Common myeloid progenitor, CD34-positive (primary cell): ENCODE results near the gene SH2D3C.

ENCODE experiments used
- CTCF ChIA-PET: fragments of 350-600 bp; sonication (Branson Sonifier 250); formaldehyde crosslinking; loops from one replicate; lab custom pipeline; 2021; ENCODE audit warnings: antibody characterized with exemption; lab: Charles Lee
- POLR2A ChIA-PET: fragments of 350-600 bp; sonication (Branson Sonifier 250); formaldehyde crosslinking; loops from one replicate; lab custom pipeline; 2021; ENCODE audit warnings: antibody characterized with exemption; lab: Charles Lee
- DNase-seq, 3 donors: peaks; one replicate each; pipeline versions ENCODE4 v3.0.0 to v3.0.0-alpha.2; 2013
- H3K27ac ChIP-seq, 2 experiments: 1 replicate in 1 of 2; 2 replicates in 1 of 2; pipeline ENCODE4 v1.7.0; 2013; ENCODE audit warnings: inconsistent platforms in 2 of 2, low read length in 2 of 2, mild to moderate bottlenecking in 2 of 2, low read depth in 1 of 2, moderate library complexity in 1 of 2; ENCODE audit not compliant: severe bottlenecking in 2 of 2, insufficient read depth in 1 of 2, poor library complexity in 1 of 2
- H3K27me3 ChIP-seq, 5 experiments: replicated peaks in 2 of 5; 1 replicate in 3 of 5; 2 replicates in 2 of 5; pipeline versions ENCODE4 v1.6.1 to v1.7.0; 2013; ENCODE audit warnings: low read length in 4 of 5, mild to moderate bottlenecking in 2 of 5, moderate library complexity in 2 of 5, inconsistent platforms in 1 of 5; ENCODE audit not compliant: insufficient read depth in 5 of 5, control insufficient read depth in 4 of 5
- H3K36me3 ChIP-seq, 4 experiments: 1 replicate in 2 of 4; 2 replicates in 2 of 4; pipeline versions ENCODE4 v1.6.1 to v1.7.0; 2013; ENCODE audit warnings: low read length in 3 of 4, control low read depth in 1 of 4, mild to moderate bottlenecking in 1 of 4; ENCODE audit not compliant: control insufficient read depth in 4 of 4, insufficient read depth in 4 of 4
- H3K4me1 ChIP-seq, 4 experiments: 1 replicate in 3 of 4; 2 replicates in 1 of 4; pipeline versions ENCODE4 v1.6.1 to v1.7.1; 2013; ENCODE audit warnings: low read length in 3 of 4, mild to moderate bottlenecking in 3 of 4, control low read depth in 1 of 4, inconsistent platforms in 1 of 4, moderate library complexity in 1 of 4; ENCODE audit not compliant: control insufficient read depth in 4 of 4, insufficient read depth in 4 of 4; ENCODE audit errors: control extremely low read depth in 1 of 4
- H3K4me3 ChIP-seq, 7 experiments: 1 replicate in 4 of 7; 2 replicates in 3 of 7; pipeline versions ENCODE4 v1.5.1 to v1.7.0; 2013; ENCODE audit warnings: mild to moderate bottlenecking in 7 of 7, low read length in 6 of 7, moderate library complexity in 6 of 7, inconsistent platforms in 2 of 7, low read depth in 2 of 7, control low read depth in 1 of 7; ENCODE audit not compliant: insufficient read depth in 4 of 7, control insufficient read depth in 1 of 7; ENCODE audit errors: extremely low read depth in 1 of 7
- H3K9me3 ChIP-seq, 5 experiments: 1 replicate in 4 of 5; 2 replicates in 1 of 5; pipeline versions ENCODE4 v1.6.1 to v1.7.1; 2013; ENCODE audit warnings: low read length in 4 of 5, mild to moderate bottlenecking in 2 of 5, inconsistent platforms in 1 of 5, low read depth in 1 of 5, moderate library complexity in 1 of 5; ENCODE audit not compliant: control insufficient read depth in 4 of 5, insufficient read depth in 2 of 5; ENCODE audit errors: control extremely low read depth in 1 of 5
- WGBS: methylation state at CpG from one replicate; pipeline ENCODE4 v1.1.5; 2013; ENCODE audit not compliant: insufficient coverage; 5-methylcytosine and 5-hydroxymethylcytosine counted together

SH2D3C gene

GRCh38 chr9:127812011-127812410 is 33.5 kb upstream of the SH2D3C start:
- Histone ChIP-seq H3K4me1 (peaks cover 0 to 3% (median 0%) of the 10 kb centered on the region in 4 experiments), H3K36me3 (peaks cover 6 to 91% (median 67%) of the 10 kb centered on the region in 4 experiments), H3K4me3 (no peak overlapping the region), H3K27me3 (no peaks in the 10 kb centered on the region), H3K9me3 (no peaks in the 10 kb centered on the region), H3K27ac (no peak overlapping the region)
- ChIA-PET POLR2A (interaction anchor here (0.6 kb wide), 1 partner anchor 290 kb away, joined by 3 read pairs; no protein-coding TSS in a partner anchor), CTCF (interaction anchor here (0.6 to 1.4 kb wide), 4 partner anchors 25 to 217 kb away, joined by 3 to 4 read pairs (median 4); no protein-coding TSS in a partner anchor)
- DNase-seq, result no peak
- 100% methylated on average over 3 of the region's 6 CpGs for WGBS

DNA sequence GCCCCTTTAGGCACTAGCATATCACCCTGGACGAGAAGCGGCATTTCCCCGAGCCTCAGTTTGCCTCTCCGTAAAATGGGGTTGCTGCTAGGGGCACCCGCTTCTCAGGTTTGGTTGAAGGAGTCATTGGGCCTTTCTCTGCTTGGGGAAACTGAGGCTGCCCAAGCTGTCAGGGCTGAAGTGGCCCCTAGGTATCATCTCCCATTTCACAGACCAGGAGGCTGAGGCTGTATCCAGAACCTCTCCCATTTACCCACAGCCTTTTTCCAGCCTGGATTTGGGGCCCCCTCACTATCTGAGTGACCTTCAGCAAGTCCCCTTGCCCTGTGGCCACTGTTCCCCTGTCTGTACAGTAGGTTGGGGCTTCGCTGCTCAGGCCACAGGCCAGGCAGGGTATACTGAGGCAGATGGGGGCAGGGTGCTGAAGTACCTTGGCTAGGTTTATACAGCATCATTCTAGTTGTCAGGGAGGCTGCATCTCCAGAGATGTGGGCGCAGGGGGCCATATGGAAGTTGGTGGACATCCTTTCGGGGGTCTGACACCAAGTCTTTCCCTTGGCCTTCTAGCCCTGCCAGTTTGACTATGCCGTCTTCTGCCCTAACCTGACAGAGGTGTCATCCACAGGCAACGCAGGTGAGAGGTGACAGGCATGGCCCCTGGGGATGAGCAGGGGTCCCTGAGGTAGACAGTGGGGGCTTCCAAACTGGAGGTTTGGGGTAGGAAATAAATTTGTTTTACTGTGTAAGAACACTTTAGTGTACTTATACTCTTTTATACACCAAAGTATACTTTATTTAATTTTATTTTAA is 32.1 kb upstream of the SH2D3C start:
- Histone ChIP-seq H3K27me3 (no peaks in the 10 kb centered on the region), H3K36me3 (peaks cover 10 to 89% (median 66%) of the 10 kb centered on the region in 4 experiments), H3K9me3 (no peaks in the 10 kb centered on the region), H3K4me3 (no peak overlapping the region), H3K27ac (no peak overlapping the region), H3K4me1 (peaks cover 0 to 3% (median 0%) of the 10 kb centered on the region in 4 experiments)
- 98% methylated on average over 7 of the region's 10 CpGs for WGBS
- POLR2A ChIA-PET, result no interaction called here
- DNase-seq, result no peak
- CTCF ChIA-PET, result interaction anchor here (1.1 to 2.3 kb wide), 2 partner anchors 16 to 17 kb away, joined by 3 to 5 read pairs; no protein-coding TSS in a partner anchor

GRCh38 chr9:127809540-127810377 is 31.3 kb upstream of the SH2D3C start:
- no peak for DNase-seq
- no peak overlapping the region for H3K27ac ChIP-seq
- peaks cover 0 to 5% (median 2%) of the 10 kb centered on the region in 4 experiments for H3K4me1 ChIP-seq
- no peaks in the 10 kb centered on the region for H3K9me3 ChIP-seq
- CTCF ChIA-PET, result interaction anchor here (1.0 to 2.3 kb wide), 7 partner anchors 15 to 111 kb away, joined by 3 to 5 read pairs (median 4); no protein-coding TSS in a partner anchor
- POLR2A ChIA-PET, result interaction anchor here (0.6 kb wide), 1 partner anchor 17 kb away, joined by 3 read pairs; no protein-coding TSS in a partner anchor
- H3K4me3 ChIP-seq, result no peak overlapping the region
- no peaks in the 10 kb centered on the region for H3K27me3 ChIP-seq
- H3K36me3 ChIP-seq, result peaks cover 10 to 81% (median 60%) of the 10 kb centered on the region in 4 experiments
- 89% methylated on average over 34 of the region's 57 CpGs for WGBS

DNA sequence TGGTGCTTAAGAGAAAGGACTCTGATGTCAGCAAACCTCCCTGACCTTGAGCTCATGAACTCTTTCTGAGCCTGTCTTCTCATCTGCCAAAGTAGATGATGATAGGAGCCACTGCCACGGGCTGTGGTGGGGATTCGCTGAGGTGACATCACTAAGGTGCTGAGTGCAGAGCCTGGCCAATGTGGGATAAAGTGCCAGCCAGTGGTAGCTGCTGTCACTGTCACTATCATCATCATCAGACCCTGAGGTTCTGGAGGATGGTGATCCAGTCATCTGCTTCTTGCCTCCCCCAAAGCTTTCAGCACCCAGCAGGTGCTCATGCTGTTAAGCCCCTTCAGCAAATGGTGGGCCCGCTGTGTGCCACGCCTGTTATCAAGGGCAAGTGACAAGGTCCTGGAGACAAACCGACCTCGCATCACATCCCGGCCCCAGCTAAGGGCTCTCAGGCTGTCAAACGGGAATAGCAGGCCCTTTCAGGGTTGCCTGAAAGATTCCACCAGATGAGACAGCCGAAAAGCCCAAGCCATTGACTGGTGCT is 30.6 kb upstream of the SH2D3C start:
- peaks cover 0 to 12% (median 8%) of the 10 kb centered on the region in 4 experiments for H3K4me1 ChIP-seq
- POLR2A ChIA-PET, result interaction anchor here (0.6 kb wide), 2 partner anchors 16 to 113 kb away, joined by 3 read pairs; no protein-coding TSS in a partner anchor
- no peaks in the 10 kb centered on the region for H3K27me3 ChIP-seq
- H3K9me3 ChIP-seq, result no peaks in the 10 kb centered on the region
- no peak for DNase-seq
- CTCF ChIA-PET, result interaction anchor here (1.0 to 2.3 kb wide), 7 partner anchors 16 to 112 kb away, joined by 3 to 5 read pairs (median 4); no protein-coding TSS in a partner anchor
- H3K27ac ChIP-seq, result no peak overlapping the region
- peaks cover 10 to 80% (median 61%) of the 10 kb centered on the region in 4 experiments for H3K36me3 ChIP-seq
- H3K4me3 ChIP-seq, result no peak overlapping the region
- WGBS, result 97% methylated on average over 9 of the region's 9 CpGs

DNA sequence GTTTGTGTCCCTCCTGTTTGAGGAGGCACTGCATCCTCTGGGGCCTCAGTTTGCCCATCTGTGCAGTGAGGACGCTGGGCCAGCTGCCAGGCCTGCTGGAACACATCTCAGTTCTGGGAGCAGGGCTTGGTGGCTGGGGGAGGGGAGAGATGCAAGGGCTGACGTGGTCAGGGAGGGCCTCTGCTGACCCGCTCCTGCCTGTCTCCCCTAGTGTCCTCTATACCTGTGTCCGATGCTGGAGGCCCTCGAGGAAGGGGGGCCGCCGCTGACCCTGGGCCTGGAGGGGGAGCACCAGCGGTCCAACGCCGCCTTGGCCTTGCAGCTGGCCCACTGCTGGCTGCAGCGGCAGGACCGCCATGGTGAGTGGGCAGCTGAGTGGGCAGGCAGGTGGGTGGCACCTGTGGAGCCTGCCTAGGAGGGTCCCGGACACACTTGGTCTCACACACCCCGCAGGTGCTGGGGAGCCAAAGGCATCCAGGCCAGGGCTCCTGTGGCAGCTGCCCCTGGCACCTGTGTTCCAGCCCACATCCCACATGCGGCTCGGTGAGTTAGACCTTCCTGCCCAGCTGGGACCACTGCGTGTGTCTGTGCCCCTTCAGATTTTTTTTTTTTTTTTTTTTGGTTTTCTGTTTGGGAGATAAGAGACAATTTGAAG is 30.0 kb upstream of the SH2D3C start:
- WGBS, result 97% methylated on average over 13 of the region's 17 CpGs
- no peak for DNase-seq
- Histone ChIP-seq H3K36me3 (peaks cover 10 to 74% (median 55%) of the 10 kb centered on the region in 4 experiments), H3K9me3 (no peaks in the 10 kb centered on the region), H3K27me3 (no peaks in the 10 kb centered on the region), H3K27ac (no peak overlapping the region), H3K4me3 (no peak overlapping the region), H3K4me1 (peaks cover 2 to 18% (median 14%) of the 10 kb centered on the region in 4 experiments)
- CTCF ChIA-PET, result interaction anchor here (0.6 to 2.3 kb wide), 7 partner anchors 16 to 112 kb away, joined by 3 to 5 read pairs (median 4); no protein-coding TSS in a partner anchor
- POLR2A ChIA-PET, result interaction anchor here (0.6 kb wide), 2 partner anchors 16 to 114 kb away, joined by 3 read pairs; no protein-coding TSS in a partner anchor

DNA sequence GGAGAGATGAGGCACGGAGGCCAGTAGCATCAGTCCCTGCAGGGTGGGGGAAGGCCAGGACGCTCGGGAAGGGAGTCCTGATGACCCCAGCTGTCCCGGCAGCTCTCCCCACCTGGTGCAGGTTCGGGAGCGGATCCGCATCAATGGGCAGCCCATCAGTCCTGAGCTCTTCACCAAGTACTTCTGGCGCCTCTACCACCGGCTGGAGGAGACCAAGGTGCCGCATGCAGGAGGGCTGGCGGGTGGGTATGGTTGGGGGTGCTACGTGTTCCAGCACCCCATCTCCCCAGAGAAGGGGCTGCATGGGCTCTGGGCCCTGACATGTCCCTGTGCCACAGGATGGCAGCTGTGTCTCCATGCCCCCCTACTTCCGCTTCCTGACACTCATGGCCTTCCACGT is 28.4 kb upstream of the SH2D3C start:
- Histone ChIP-seq H3K9me3 (no peaks in the 10 kb centered on the region), H3K27ac (no peak overlapping the region), H3K27me3 (no peaks in the 10 kb centered on the region), H3K4me3 (no peak overlapping the region), H3K4me1 (peaks cover 7 to 28% (median 24%) of the 10 kb centered on the region in 4 experiments), H3K36me3 (peaks cover 10 to 60% (median 45%) of the 10 kb centered on the region in 4 experiments)
- DNase-seq, result no peak
- ChIA-PET POLR2A (interaction anchor here (0.7 kb wide), 1 partner anchor 58 kb away, joined by 3 read pairs; no protein-coding TSS in a partner anchor), CTCF (interaction anchor here (0.9 to 1.0 kb wide), 5 partner anchors 13 to 39 kb away, joined by 3 to 4 read pairs (median 3); no protein-coding TSS in a partner anchor)
- WGBS, result 97% methylated on average over 10 of the region's 14 CpGs
